Hematopoietic multipotent progenitor cell treated with erythropoietin and hydrocortisone succinate and interleukin-3 and kit ligand, for 4 days (in vitro differentiated cells): Measurements from ENCODE around the gene PTPRN2.

Experiments
- DNase-seq: peaks from one replicate; pipeline ENCODE4 v3.0.0-alpha.2; 2015

Gene PTPRN2

DNA sequence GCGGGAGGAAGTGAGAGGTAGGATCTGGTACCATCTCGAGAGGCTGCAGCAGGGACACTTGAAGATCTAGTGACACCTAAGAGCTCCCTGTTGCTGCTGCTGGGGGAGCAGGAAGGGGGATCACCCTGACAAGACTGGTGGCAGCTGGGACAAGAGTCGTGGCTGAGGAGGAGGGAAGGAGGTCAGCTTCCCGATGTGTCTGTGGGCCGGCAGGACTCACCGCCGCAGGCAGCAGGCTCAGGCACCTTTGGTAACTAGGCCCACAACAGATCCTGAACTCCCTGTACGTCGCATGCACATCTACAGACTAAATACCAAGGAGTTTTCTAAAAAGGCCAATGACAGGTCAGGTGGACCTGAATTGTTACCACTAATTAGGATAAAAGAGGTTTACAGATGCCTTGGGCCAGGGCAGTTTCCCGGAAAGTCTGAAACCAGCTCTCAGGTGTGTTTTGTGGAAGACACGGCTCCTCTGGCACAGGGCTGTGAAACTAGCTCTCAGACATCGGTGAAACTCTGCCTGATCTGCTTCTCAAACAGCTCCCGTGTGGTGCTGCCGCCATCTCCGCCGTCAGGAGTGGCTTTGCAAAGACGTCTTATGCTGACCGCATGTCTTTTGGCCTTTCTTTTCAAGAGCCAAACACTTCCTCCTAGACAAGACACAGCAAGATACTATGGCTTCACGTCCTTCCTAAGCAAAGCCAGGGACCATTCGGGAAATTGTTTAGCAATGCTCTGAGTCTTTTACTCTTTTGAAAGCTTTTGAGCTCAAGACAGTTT, 609.7 kb downstream of the PTPRN2 start:
- DNase-seq = no peak

DNA sequence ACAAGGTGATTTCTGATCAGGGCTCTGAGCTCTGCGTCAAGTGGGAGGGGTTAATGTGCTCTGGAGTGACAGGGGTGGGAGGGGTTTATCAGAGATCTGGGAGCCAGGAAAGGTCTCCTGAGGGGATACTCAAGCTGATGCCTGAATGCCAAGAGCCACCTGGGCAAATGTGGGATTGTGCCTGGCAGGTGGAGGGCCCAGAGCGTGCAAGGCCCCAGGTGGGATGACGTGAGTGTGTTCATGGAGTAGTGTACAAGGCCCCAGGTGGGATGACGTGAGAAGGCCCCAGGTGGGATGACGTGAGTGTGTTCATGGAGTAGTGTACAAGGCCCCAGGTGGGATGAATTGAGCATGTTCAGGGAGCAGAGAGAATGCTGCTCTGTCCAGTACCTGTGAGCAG, 610.3 kb downstream of the PTPRN2 start:
- no peak for DNase-seq

DNA sequence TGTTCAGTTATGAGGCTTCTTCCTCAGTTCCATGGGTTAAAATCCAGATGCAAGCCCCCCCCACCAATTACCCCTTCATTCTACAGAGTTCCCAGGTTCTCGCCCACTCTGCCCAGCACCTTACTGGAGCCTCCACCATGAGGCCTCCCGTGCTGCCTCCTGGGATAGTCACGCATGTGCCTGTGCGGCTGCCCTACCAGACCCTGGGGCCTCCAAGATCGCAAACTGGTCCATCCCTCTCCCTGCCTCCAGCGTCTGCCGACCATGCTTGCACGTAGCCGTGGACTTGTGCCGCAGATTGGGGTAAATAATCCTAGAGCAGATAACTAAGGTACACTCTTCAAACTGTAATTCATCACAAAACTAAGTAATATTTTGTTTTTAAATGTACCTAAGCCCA, 611.2 kb downstream of the PTPRN2 start:
- DNase-seq = no peak

- DNase-seq = no peak
These were observed 611.9 kb downstream of the PTPRN2 start for GRCh38 chr7:157975401-157976372.

DNA sequence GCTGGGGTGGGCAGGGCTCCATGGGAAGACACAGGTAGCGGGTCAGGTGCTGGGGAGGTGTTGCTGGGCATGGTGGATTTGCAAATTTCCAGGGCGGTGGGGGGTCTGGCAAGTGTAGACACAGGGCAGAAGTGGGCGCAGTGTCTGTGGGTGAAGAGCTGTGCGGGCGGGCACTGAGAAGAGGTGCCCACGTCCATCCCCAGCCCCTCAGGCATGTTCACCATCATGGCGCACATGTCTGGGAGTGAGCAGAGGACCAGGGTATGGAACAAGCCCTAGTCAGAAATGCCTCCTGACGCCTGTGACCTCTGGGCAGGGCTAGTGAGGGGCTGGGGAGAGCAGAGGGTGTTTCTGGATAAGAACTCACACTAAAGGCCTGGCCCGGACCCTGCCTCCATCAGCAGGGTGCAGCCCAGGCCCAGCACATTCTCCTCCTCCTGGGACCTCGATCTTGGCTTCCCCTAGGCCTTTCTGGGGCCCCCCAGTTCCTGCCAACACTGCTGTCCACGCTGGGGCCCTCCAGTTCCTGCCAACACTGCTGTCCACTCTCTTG, 612.9 kb downstream of the PTPRN2 start:
- no peak for DNase-seq

- DNase-seq = no peak
These were observed 613.5 kb downstream of the PTPRN2 start for GRCh38 chr7:157973971-157974677.

- no peak for DNase-seq
These were observed 614.7 kb downstream of the PTPRN2 start for GRCh38 chr7:157972914-157973313.

DNA sequence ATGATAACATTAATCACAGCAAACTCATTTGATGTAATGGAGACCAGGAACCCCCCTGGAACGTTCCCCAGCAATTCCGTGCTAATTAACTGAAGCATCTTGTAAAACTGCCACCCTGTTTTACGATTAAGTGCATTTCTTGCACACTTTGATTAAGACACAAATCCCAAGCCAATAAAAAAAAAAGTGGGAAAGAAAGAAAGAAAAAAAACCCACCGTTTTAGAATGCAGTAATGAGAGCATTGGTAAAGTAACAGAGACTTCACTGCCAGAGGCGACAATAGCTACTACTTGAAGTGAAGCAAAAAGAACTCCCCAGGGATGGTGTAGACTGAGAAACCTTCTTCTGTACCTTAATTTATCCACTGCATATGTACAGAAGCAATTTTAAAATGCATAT, 616.1 kb downstream of the PTPRN2 start:
- no peak for DNase-seq

- DNase-seq = no peak
These were observed 616.9 kb downstream of the PTPRN2 start for GRCh38 chr7:157970744-157971143.

GRCh38 chr7:157969995-157970394, 617.6 kb downstream of the PTPRN2 start:
- DNase-seq = no peak

GRCh38 chr7:157966490-157966889, 621.1 kb downstream of the PTPRN2 start:
- DNase-seq = no peak

DNA sequence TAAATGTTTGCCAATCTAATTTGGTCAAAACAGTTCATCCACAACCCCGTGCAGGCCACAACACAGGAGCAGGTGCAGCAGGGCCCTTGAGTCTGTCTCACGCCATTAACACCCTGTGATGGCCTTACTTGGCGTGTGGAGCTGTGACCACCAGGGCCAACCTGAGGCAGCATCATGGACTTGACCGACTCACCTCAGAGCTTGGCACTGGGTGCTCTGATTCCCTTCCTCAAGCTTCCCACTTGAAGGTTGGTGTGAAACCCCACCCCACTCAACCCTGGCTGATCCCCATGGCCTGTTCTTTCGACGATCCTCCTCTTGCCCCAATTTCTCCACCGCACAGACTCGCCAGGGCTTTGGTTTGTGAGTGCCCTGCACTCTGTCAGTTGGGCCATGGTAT, 623.1 kb downstream of the PTPRN2 start:
- no peak for DNase-seq

- no peak for DNase-seq
These were observed 623.6 kb downstream of the PTPRN2 start for GRCh38 chr7:157964016-157964415.

- DNase-seq = no peak
These were observed 624.1 kb downstream of the PTPRN2 start for GRCh38 chr7:157963526-157963925.

DNA sequence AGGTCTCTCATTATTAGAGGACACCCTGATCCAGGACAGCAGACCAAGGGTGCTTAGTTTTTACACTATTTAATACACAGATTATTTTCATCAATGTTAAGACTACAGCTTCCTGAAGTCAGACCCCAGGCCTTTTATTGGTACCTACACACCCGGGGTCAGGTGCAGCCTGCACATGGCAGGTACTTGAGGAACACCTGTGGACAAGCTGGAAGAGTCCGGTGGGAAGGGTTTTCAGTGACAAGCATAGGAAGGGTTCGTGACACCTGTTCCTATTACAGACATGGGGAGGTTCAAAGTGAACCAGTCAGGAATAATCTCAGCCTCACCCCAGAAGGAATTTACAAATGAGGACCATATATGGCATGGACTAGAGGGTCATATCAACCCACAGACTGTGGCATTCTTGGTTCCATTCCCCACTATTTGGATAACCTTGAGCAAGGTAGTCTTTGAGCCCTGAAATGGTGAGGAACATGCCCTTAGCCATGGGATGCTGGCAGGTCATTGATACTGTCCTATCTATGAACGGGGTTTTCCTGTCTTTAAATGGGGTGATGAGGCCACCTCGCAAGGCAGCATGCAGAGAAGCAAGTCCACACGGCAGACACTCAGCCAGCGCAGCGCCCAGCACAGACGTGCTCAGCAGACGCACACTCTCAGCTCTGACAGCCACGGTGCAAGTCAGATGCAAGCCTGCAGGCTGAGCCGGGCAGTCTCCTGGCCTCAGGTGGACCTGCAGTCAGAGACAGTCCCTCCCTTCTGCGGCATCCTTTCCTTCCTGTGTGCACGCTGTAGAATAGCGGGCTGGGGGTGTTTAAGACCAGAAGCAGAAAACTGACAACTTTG, 624.9 kb downstream of the PTPRN2 start:
- DNase-seq = no peak

DNA sequence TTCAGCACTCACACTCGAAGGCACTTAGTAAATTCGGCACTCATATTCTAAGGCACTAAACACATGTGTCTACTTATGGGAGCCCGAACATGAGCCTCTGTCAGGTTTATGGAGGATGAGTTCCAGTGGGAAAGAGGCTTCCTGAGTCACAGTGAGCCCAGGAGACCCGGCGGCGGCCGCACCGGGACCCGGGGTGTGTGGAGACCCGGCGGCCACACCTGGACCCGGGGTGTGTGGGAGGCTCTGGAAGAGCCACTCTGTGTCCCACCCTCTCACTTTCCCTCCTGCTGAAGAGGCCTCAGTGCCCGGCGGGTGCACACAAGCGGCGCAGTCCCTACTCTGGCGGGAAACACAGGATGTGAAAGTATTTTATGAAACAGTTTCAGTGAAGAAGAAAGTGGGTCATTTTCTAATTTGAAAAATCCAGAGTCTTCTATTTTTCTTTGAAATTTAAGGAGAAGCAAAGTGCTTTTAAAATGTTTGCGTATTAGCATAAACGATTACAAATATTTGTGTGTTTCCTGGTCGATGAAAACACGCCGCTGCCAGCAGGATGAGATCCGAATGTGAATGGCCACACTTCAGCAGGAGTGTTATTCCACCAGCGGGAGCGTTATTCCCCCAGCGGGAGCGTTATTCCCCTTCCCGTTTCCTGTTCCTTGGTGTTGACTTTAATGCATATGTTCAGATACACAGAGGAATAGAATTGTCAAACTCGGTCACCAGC, 625.7 kb downstream of the PTPRN2 start:
- no peak for DNase-seq

DNA sequence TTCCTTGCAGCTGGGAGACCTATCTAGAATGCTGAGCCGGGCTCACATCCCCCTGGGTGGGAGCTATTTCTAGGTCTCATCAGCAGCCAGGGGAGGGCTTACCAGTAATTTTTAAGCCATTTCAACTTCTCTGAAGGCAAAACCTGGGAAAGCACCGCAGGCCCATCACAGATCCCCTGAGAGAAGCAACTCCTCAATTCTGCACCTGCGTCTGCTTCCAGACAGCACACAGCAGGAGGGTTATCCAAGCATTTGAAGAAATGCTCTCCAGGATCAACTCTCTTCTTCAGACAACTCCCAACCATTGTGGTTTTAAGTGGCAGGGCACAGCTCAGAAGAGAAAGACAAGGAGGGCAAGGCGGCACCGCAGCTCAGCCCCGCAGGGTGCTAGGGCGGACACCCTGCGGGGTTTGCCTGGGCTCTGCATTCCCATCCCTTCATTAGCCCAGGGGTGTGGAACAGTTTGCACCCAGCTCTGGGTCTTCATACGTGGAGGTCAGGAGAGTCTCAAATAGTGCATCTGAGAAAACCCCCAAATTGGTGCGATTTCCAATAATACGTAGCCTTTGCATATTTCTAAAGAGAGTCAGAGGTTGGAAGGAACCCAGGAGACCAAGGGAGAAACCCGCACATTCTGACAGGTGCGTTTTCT, 632.1 kb downstream of the PTPRN2 start:
- no peak for DNase-seq

DNA sequence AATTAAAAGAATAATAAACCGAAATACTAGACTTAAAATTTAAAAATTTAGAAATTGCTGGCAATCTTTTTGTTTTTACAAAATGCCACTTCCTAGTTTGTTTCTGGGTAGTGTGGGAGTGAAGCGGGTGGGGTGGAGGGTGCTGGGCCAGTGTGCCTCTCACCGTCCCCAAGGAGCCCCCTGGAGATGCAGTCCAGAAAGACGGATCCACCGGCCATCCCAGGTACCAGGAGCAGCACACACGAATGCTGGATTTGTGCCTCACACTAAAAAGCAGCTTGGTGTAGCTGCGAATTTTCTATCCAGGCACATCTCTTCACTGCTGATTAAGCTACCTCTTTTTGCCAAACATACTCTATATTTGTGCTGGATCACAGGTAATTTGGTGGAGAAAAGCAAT, 632.7 kb downstream of the PTPRN2 start:
- no peak for DNase-seq

- no peak for DNase-seq
These were observed 634.6 kb downstream of the PTPRN2 start for GRCh38 chr7:157952841-157953645.
